Esophagus squamous epithelium (tissue), 4 donors: ENCODE results near the gene CLCN7.

Experiments used
- CTCF ChIP-seq, 6 experiments: fragments of 450-650 bp in 4 of 6; fragments of 200-600 bp in 2 of 6; sonication (generic) in 2 of 6; IDR thresholded peaks; one replicate each; pipeline ENCODE4 v1.5.1; 2016 to 2019; ENCODE audit warnings: antibody characterized with exemption in 6 of 6, mild to moderate bottlenecking in 4 of 6, moderate library complexity in 4 of 6
- POLR2A ChIP-seq, 4 donors: fragments of 450-650 bp; IDR thresholded peaks; one replicate each; pipeline ENCODE4 v1.6.1; 2017; ENCODE audit warnings: antibody characterized with exemption in 4 of 4, mild to moderate bottlenecking in 4 of 4, moderate library complexity in 3 of 4

- no peak for TF ChIP-seq CTCF (IDR thresholded peaks at IDR 0.05)
- no peak for TF ChIP-seq POLR2A (IDR thresholded peaks at IDR 0.05)
Measured at GRCh38 chr16:1502092-1503004, 27.5 kb upstream of the CLCN7 start.
